CD4-positive, alpha-beta T cell treated with Interleukin-17A for 4 hours (primary cell): ENCODE data around the gene FCN1.

ENCODE experiments used
- DNase-seq: peaks from one replicate; pipeline ENCODE4 v3.0.0-alpha.2; 2020; ENCODE audit warnings: mixed read lengths

Gene FCN1

GRCh38 chr9:134889386-134890154 is 28.1 kb downstream of the FCN1 start:
- no peak for DNase-seq

- no peak for DNase-seq
Observed at GRCh38 chr9:134888603-134889190, 29.0 kb downstream of the FCN1 start.

GRCh38 chr9:134887686-134888602 is 29.8 kb downstream of the FCN1 start:
- no peak for DNase-seq

- DNase-seq = no peak
Observed at GRCh38 chr9:134887219-134887618, 30.5 kb downstream of the FCN1 start.

GRCh38 chr9:134886413-134886913 is 31.2 kb downstream of the FCN1 start:
- no peak for DNase-seq

GRCh38 chr9:134885679-134886412 is 31.9 kb downstream of the FCN1 start:
- no peak for DNase-seq

- no peak for DNase-seq
Observed at GRCh38 chr9:134885001-134885678, 32.6 kb downstream of the FCN1 start.

- DNase-seq = no peak
Observed at GRCh38 chr9:134884492-134884891, 33.2 kb downstream of the FCN1 start.

- DNase-seq = no peak
Observed at GRCh38 chr9:134883040-134883782, 34.5 kb downstream of the FCN1 start.

- DNase-seq = no peak
Observed at GRCh38 chr9:134882204-134882785, 35.4 kb downstream of the FCN1 start.

- no peak for DNase-seq
Observed at GRCh38 chr9:134881313-134881670, 36.4 kb downstream of the FCN1 start.

GRCh38 chr9:134880484-134881312 is 37.0 kb downstream of the FCN1 start, which contains the start of gene FCN2:
Gene FCN2 (plus strand): TSS chr9:134880810. CDS start chr9:134880822, 12 bp downstream.
- no peak for DNase-seq

- no peak for DNase-seq
Observed at GRCh38 chr9:134879664-134880483, 37.8 kb downstream of the FCN1 start.

- DNase-seq = no peak
Observed at GRCh38 chr9:134877541-134877940, 40.2 kb downstream of the FCN1 start.

GRCh38 chr9:134875371-134875770 is 42.3 kb downstream of the FCN1 start:
- no peak for DNase-seq

- DNase-seq = no peak
Observed at GRCh38 chr9:134872482-134873231, 45.1 kb downstream of the FCN1 start.

GRCh38 chr9:134871697-134872340 is 45.9 kb downstream of the FCN1 start:
- DNase-seq = no peak
